ENCODE measurements around the gene ROS1.

- no peak for TF ChIP-seq POLR2A (IDR thresholded peaks at IDR 0.05)
- no peak for TF ChIP-seq CTCF (IDR thresholded peaks at IDR 0.05)
Observed at GRCh38 chr6:117440706-117441525, 15.2 kb upstream of the ROS1 start.
